Testis (tissue), 2 donors: Measurements from ENCODE around the gene DCDC2C.

Experiments
- CTCF ChIP-seq, 3 experiments: fragments of 450-650 bp in 2 of 3; fragments of 200-600 bp in 1 of 3; sonication (generic) in 1 of 3; IDR thresholded peaks; one replicate each; pipeline ENCODE4 v1.5.1; 2016 to 2019; ENCODE audit warnings: antibody characterized with exemption in 3 of 3, mild to moderate bottlenecking in 2 of 3, moderate library complexity in 1 of 3
- POLR2A ChIP-seq: fragments of 450-650 bp; IDR thresholded peaks from one replicate; pipeline ENCODE4 v1.6.1; 2017; ENCODE audit warnings: antibody characterized with exemption, mild to moderate bottlenecking, moderate library complexity

- TF ChIP-seq CTCF (IDR thresholded peaks at IDR 0.05) (no peak), POLR2A (no peak)
These were observed 36.8 kb upstream of the DCDC2C start for GRCh38 chr2:3666613-3666975.
